ENCODE measurements around the gene NFRKB.

GRCh38 chr11:129928923-129929692 is 33.7 kb upstream of the NFRKB start:
- TF ChIP-seq POLR2AphosphoS5 (IDR thresholded peaks at IDR 0.05; ENCODE audit: insufficient read depth in 1 of 2, low read depth in 1 of 2) (no peak), CTCF (IDR thresholded peaks at IDR 0.05) (no peak), POLR2A (IDR thresholded peaks at IDR 0.05) (no peak)
